Fibroblast of lung (primary cell): ENCODE results near the gene MYCL. TPM values are rescaled to one million over a fixed set of nuclear protein-coding genes. Genes with fewer than 3 reads are reported as not detected.

Experiments used
- DNase-seq, 2 donors: peaks; one replicate each; pipeline versions ENCODE4 v3.0.0 to v3.0.0-alpha.2; 2010; ENCODE audit warnings: low read depth in 2 of 2
- H2AFZ ChIP-seq: 2 replicates; pipeline ENCODE4 v1.5.1; 2012; ENCODE audit warnings: low read length, control low read depth, inconsistent platforms
- H3K27ac ChIP-seq: 2 replicates; pipeline ENCODE4 v1.5.1; 2011; ENCODE audit warnings: low read length, control low read depth; ENCODE audit not compliant: insufficient read depth
- H3K27me3 ChIP-seq: 2 replicates; pipeline ENCODE4 v1.5.1; 2011; ENCODE audit warnings: mild to moderate bottlenecking, low read length; ENCODE audit not compliant: control insufficient read depth, insufficient read depth
- H3K36me3 ChIP-seq: 2 replicates; pipeline ENCODE4 v1.5.1; 2011; ENCODE audit warnings: low read length; ENCODE audit not compliant: control insufficient read depth, insufficient read depth
- H3K4me1 ChIP-seq: 2 replicates; pipeline ENCODE4 v1.5.1; 2011; ENCODE audit warnings: low read length; ENCODE audit not compliant: control insufficient read depth, insufficient read depth; ENCODE audit errors: extremely low read depth
- H3K4me2 ChIP-seq: 2 replicates; pipeline ENCODE4 v1.5.1; 2011; ENCODE audit warnings: low read length, control low read depth; ENCODE audit not compliant: insufficient read depth; ENCODE audit errors: extremely low read depth
- H3K4me3 ChIP-seq, 4 experiments: fragments of 200-600 bp in 1 of 4; sonication (generic) in 1 of 4; replicated peaks in 1 of 4; 2 replicates each; pipeline ENCODE4 v1.5.1; 2011 to 2016; ENCODE audit warnings: low read length in 4 of 4, low read depth in 3 of 4, mild to moderate bottlenecking in 3 of 4, control low read depth in 2 of 4, inconsistent platforms in 1 of 4, mixed read lengths in 1 of 4; ENCODE audit not compliant: insufficient read depth in 1 of 4; ENCODE audit errors: control extremely low read depth in 1 of 4
- H3K79me2 ChIP-seq: 2 replicates; pipeline ENCODE4 v1.5.1; 2012; ENCODE audit warnings: mild to moderate bottlenecking, low read length, inconsistent platforms; ENCODE audit not compliant: control insufficient read depth, insufficient read depth
- H3K9ac ChIP-seq: 2 replicates; pipeline ENCODE4 v1.5.1; 2011; ENCODE audit warnings: mild to moderate bottlenecking, low read length, control low read depth; ENCODE audit not compliant: insufficient read depth
- H3K9me3 ChIP-seq: 2 replicates; pipeline ENCODE4 v1.5.1; 2012; ENCODE audit warnings: low read depth, low read length; ENCODE audit not compliant: control insufficient read depth, insufficient read depth
- H4K20me1 ChIP-seq: 2 replicates; pipeline ENCODE4 v1.5.1; 2011; ENCODE audit warnings: low read length; ENCODE audit not compliant: control insufficient read depth, insufficient read depth; ENCODE audit errors: extremely low read depth
- CTCF ChIP-seq, 2 donors: IDR thresholded peaks in 1 of 2; conservative IDR thresholded peaks in 1 of 2; 1 replicate in 1 of 2; 2 replicates in 1 of 2; pipeline ENCODE4 v1.5.1; 2011 to 2012; ENCODE audit warnings: low read length in 2 of 2, control low read depth in 1 of 2, inconsistent platforms in 1 of 2, low read depth in 1 of 2, mild to moderate bottlenecking in 1 of 2
- EZH2 ChIP-seq: IDR thresholded peaks from 2 replicates; pipeline ENCODE4 v1.5.1; 2012; ENCODE audit warnings: low read length, control low read depth, mild to moderate bottlenecking; ENCODE audit errors: missing control alignments
- polyA minus RNA-seq: library from RNA; depleted of rRNA, polyadenylated mRNA; stranded (reverse); fragments of >200 nt; gene quantifications from 2 replicates; pipeline ENCODE4 v1.2.3, GENCODE V29; 2011; ENCODE audit warnings: low replicate concordance
- polyA plus RNA-seq, 2 donors: library from polyadenylated mRNA; depleted of rRNA in 1 of 2; stranded (reverse) in 1 of 2; unstranded in 1 of 2; fragments of >200 nt; gene quantifications; 2 replicates each; pipeline ENCODE4 v1.2.1, GENCODE V29; 2011 to 2012; ENCODE audit warnings: missing spikeins in 1 of 2
- total RNA-seq: library from RNA; depleted of rRNA; stranded (reverse); fragments of >200 nt; gene quantifications from 2 replicates; pipeline ENCODE4 v1.2.1, GENCODE V29; 2014

MYCL gene
- total RNA-seq (under 0.01 and 0.26 TPM in 2 replicates), polyA plus RNA-seq (0.09 and 0.11 TPM in 2 replicates), polyA minus RNA-seq (0.07 TPM in 1 of 2 replicates, not detected in the other)
- 0.13 and 0.14 TPM in 2 replicates for polyA plus RNA-seq (2012)

- peak in 1 of 2 donors; percentile 60 for DNase-seq
- TF ChIP-seq EZH2 (no peak), CTCF (conservative IDR thresholded peaks at IDR 0.05 in 1 of 2, IDR thresholded peaks at IDR 0.05 in 1 of 2; ENCODE audit: low read depth in 1 of 2, low read length in 2 of 2) (peak; percentile 56 to 59)
- Histone ChIP-seq H3K4me2 (peak within 1 kb of the TSS; percentile 90), H4K20me1 (no peaks in the 10 kb centered on the region), H3K27me3 (peaks cover 42% of the 10 kb centered on the region), H3K27ac (no peak within 1 kb of the TSS), H3K4me1 (no peaks in the 10 kb centered on the region), H3K9ac (no peak within 1 kb of the TSS), H3K36me3 (no peaks in the 10 kb centered on the region), H3K79me2 (no peaks in the 10 kb centered on the region), H2AFZ (peak within 1 kb of the TSS; percentile 35), H3K4me3 (peak within 1 kb of the TSS; percentile 34 to 62 (median 52)), H3K9me3 (no peaks in the 10 kb centered on the region)
Measured at GRCh38 chr1:39901714-39902459, at the start of gene MYCL. MYCL (minus strand) TSS chr1:39901917; CDS start chr1:39901434, 483 bp downstream.

GRCh38 chr1:39949891-39950290, 48.2 kb upstream of the MYCL start:
- Histone ChIP-seq H3K4me1 (no peaks in the 10 kb centered on the region), H3K27ac (no peak overlapping the region), H3K4me2 (no peak overlapping the region), H2AFZ (no peak overlapping the region), H3K9ac (no peak overlapping the region), H3K4me3 (no peak overlapping the region), H4K20me1 (no peaks in the 10 kb centered on the region), H3K79me2 (no peaks in the 10 kb centered on the region), H3K36me3 (no peaks in the 10 kb centered on the region), H3K27me3 (peaks cover 3% of the 10 kb centered on the region), H3K9me3 (no peaks in the 10 kb centered on the region)
- no peak for DNase-seq
- TF ChIP-seq EZH2 (no peak), CTCF (conservative IDR thresholded peaks at IDR 0.05 in 1 of 2, IDR thresholded peaks at IDR 0.05 in 1 of 2; ENCODE audit: low read depth in 1 of 2, low read length in 2 of 2) (no peak)

GRCh38 chr1:39947260-39947659, 45.5 kb upstream of the MYCL start:
- Histone ChIP-seq H3K4me1 (no peaks in the 10 kb centered on the region), H3K4me3 (no peak overlapping the region), H3K27me3 (peaks cover 17% of the 10 kb centered on the region), H3K4me2 (no peak overlapping the region), H2AFZ (no peak overlapping the region), H4K20me1 (no peaks in the 10 kb centered on the region), H3K27ac (no peak overlapping the region), H3K9ac (no peak overlapping the region), H3K9me3 (no peaks in the 10 kb centered on the region), H3K79me2 (no peaks in the 10 kb centered on the region), H3K36me3 (no peaks in the 10 kb centered on the region)
- DNase-seq, result no peak
- TF ChIP-seq EZH2 (no peak), CTCF (conservative IDR thresholded peaks at IDR 0.05 in 1 of 2, IDR thresholded peaks at IDR 0.05 in 1 of 2; ENCODE audit: low read depth in 1 of 2, low read length in 2 of 2) (no peak)
